NCI-H460 (cell line): ENCODE data around the gene ATXN2. TPM values are rescaled to one million over a fixed set of nuclear protein-coding genes. Genes with fewer than 3 reads are reported as not detected.
"Not testable (repeated sequence)": the region's sequence is repeated elsewhere in the genome, so short reads cannot be mapped to it uniquely, and the experiment has no call there.

Experiments
- DNase-seq: peaks from one replicate; pipeline ENCODE4 v3.0.0-alpha.2; 2016; ENCODE audit warnings: low read depth; ENCODE audit errors: extremely low read depth
- small RNA-seq, 2 experiments: library from RNA; depleted of rRNA; stranded (forward); fragments of <200 nt; gene quantifications; one replicate each; pipeline ENCODE3, GENCODE V24; 2014
- total RNA-seq: library from RNA; depleted of rRNA; stranded (reverse); fragments of >200 nt; shearing (Covaris generic); gene quantifications from 2 replicates; pipeline ENCODE4 v1.2.3, GENCODE V29; 2014; rRNA removed

The ATXN2 gene
- total RNA-seq, 1 experiment from 2014 or later: 22.7 TPM

DNA sequence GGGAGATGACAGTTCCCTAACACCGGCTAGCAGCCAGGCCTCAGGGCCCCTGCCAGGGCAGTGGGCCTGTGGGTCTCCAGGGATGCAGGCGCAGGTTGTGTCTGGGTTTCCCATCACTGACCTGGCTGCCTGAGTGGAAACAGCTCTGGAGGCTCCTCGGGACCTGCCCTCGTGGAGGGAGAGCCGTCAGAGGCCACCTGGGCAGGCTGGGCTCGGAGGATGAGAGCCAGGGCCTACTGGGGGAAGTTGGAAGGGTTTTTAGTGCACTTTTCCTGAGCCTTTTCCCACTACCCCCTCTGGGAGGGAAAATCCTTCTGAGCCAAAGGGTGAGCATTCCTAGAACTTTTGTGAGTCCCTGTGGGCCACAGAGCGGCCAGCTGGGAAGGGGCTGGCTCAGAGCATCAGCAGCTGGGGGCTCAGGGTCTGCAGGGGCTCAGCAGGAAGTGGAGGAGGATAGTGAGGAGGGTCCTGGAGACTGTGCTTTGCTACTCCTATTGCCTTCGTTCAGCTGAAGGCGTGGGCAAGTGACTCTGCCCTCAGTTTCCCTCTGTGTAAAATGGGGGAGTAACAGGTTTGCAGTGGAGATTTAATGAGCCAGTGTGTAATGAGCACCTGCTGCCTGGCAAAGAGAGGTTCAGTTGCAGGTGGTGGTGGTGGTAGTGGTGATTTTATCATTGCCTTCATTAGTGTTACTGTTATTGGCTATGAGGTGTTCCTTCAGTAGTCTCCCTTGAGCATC lies 191.6 kb downstream of the ATXN2 start:
- no peak for DNase-seq

GRCh38 chr12:111406474-111407376 lies 192.4 kb downstream of the ATXN2 start:
- DNase-seq: no peak

DNA sequence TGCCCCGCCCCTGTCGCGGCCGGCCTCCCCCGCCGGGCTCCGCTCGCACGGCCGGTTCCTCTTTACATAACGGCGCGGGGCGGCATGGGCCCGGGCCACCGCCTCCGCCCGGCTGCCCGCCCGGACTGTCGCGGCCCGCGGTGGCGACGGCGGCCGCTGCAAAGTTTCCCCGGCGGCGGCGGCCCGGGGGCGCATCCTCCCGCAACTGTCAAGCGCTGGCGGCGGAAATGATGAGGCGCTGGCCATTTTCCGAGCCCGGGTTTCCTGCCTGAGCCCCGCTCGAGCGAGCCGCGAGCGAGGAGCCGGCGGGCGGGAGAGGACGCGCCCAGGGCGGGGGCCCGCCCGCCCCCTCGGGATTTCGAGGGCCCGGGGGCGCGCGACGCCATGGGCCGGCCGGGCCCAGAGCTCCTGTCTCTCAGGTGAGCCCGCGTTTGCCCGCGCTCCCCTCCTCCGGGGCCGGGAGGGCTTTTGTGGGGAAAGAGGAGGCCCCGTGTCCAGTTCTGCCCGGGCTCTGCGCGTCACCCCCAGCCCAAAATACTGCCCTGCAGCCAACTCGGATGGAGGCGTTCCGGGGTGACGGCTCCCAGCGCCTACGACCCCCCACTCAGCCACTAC lies 193.1 kb downstream of the ATXN2 start, which contains the start of gene SH2B3:
TSS of gene SH2B3 (plus strand) at position 65 of the 615 bp plus-strand sequence. CDS start 12,223 bp downstream, outside the sequence.
- DNase-seq: no peak

- DNase-seq: peak; percentile 94
Measured at GRCh38 chr12:111405149-111405858, 193.8 kb downstream of the ATXN2 start.

DNA sequence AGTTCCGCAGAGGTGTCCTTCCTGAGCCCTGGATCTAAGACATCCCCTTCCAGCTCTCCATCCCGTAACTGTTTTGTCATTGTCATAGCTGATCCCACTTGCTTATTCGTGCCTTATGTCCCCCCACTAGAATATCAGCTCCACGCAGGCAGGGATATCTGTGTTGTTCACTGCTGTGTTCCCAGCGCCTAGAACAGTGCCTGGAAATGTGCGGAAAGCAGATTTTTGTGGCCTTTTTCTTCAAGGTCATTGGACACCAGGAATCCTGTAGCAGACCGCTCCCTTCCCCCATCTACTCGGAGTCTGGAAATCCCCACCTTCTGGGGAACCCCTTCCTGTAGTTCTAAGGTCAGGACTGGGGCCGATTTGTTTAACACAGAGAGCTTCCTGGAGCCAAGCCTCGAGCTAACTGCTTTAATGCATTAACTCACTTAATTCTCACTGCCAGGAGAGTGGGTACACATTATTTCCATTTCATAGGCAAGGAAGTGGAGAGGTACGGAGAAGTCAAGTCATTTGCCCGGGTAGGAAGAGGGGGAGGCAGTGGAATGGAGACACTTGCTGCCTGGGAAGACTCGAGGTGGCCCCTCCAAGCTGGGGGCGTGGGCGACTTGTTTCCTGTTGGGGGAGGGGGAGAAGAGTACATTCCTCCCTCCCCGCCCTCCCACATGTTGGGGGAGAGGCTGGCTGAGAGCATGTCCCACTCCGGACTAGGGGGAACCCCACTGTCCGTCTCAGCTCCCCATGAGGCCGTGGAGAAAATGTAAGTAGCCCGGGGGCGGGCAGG lies 194.6 kb downstream of the ATXN2 start:
- DNase-seq: no peak

DNA sequence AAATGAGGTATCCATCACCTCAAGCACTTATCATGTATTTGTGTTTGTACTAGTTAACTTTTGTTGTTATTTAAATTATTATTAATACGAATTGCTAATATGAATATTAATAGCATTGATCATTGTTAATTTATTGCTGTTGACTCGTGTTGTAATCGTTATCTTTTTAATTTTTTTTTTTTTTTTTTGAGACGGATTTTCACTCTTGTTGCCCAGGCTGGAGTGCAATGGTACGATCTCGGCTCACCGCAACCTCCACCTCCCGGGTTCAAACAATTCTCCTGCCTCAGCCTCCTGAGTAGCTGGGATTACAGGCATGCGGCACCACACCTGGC lies 196.7 kb downstream of the ATXN2 start:
- DNase-seq: not testable (repeated sequence)

Small RNA genes lying within 50 kb of the gene (small RNA-seq; reads per million reads assigned to genes)
- 0 reads per million in 2 experiments for gene RF00066

Other genes starting within 250 kb of the ATXN2 start
- gene PHETA1, start 230.2 kb downstream of the ATXN2 start, total RNA-seq: 4.8 and 4.9 TPM in 2 replicates
- 40.6 and 43.3 TPM in 2 replicates for gene SH2B3, start 193.4 kb downstream of the ATXN2 start, total RNA-seq
- 11.8 and 14.3 TPM in 2 replicates for gene BRAP, start 86.6 kb upstream of the ATXN2 start, total RNA-seq
- 9.8 and 19.0 TPM in 2 replicates for gene ACAD10, start 86.7 kb upstream of the ATXN2 start, total RNA-seq
- 14.9 and 18.8 TPM in 2 replicates for gene ALDH2, start 167.6 kb upstream of the ATXN2 start, total RNA-seq
- gene MAPKAPK5, start 242.9 kb upstream of the ATXN2 start, total RNA-seq: 60.9 and 61.2 TPM in 2 replicates